ENCODE results near the gene TMEM170A.

The TMEM170A gene

GRCh38 chr16:75398333-75398732, 66.2 kb downstream of the TMEM170A start:
- no peak for DNase-seq

- DNase-seq: no peak
Measured at GRCh38 chr16:75394941-75395340, 69.5 kb downstream of the TMEM170A start.
